ENCODE data around the gene DGCR8.

DNA sequence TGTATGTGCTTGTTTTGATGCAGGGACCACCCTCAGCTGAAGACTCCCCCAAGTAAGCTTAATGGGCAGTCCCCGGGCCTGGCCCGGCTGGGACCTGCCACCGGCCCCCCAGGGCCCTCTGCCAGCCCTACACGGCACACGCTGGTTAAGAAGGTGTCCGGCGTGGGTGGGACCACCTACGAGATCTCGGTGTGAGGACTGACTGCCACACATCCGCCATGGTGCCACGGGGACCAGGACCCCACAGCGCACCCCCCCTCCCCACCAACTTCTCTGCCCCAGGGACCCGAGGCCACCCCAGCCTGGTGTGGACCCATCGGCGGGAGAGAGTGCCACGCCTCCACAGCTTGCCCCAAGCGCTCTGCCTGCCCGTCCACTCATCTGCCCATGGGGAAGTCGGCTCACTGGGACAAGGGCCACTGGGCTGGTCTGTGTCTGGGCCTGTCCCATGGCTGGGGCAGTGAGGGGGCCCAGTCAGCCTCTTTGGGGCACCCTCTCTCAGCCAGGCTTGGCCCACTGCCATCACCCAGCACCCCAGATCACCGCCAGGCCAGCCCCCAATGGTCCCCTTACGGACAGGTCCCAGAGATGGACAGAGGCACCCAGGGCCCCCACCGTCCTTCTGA, 65.3 kb downstream of the DGCR8 start:
- TF ChIP-seq, protein P1, sequence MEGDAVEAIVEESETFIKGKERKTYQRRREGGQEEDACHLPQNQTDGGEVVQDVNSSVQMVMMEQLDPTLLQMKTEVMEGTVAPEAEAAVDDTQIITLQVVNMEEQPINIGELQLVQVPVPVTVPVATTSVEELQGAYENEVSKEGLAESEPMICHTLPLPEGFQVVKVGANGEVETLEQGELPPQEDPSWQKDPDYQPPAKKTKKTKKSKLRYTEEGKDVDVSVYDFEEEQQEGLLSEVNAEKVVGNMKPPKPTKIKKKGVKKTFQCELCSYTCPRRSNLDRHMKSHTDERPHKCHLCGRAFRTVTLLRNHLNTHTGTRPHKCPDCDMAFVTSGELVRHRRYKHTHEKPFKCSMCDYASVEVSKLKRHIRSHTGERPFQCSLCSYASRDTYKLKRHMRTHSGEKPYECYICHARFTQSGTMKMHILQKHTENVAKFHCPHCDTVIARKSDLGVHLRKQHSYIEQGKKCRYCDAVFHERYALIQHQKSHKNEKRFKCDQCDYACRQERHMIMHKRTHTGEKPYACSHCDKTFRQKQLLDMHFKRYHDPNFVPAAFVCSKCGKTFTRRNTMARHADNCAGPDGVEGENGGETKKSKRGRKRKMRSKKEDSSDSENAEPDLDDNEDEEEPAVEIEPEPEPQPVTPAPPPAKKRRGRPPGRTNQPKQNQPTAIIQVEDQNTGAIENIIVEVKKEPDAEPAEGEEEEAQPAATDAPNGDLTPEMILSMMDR (IDR thresholded peaks at IDR 0.05; ENCODE audit: low read depth, low read length): no peak
- no peak for TF ChIP-seq EZH2phosphoT487 (IDR thresholded peaks at IDR 0.05; ENCODE audit: low read depth)

Measured in OCI-LY3 (cell line).